ENCODE data around the gene BUD23.

DNA sequence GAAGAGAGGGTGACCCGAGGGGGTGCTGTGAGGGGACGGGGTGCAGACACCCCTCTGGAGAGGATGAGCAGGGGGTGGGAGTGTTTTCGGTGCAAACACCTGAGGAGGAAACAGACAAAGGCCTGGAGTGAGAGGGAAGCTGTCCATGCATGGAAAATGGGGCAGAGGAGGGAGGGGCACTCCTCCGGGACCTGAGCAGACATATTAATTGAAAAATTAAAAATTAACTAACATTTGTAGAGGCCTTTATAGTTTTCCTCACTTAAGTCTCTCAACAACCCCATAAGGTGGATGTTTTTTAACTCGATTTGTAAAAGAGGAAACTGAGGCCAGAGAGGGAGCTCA is 14.5 kb upstream of the BUD23 start:
- TF ChIP-seq, protein P1, sequence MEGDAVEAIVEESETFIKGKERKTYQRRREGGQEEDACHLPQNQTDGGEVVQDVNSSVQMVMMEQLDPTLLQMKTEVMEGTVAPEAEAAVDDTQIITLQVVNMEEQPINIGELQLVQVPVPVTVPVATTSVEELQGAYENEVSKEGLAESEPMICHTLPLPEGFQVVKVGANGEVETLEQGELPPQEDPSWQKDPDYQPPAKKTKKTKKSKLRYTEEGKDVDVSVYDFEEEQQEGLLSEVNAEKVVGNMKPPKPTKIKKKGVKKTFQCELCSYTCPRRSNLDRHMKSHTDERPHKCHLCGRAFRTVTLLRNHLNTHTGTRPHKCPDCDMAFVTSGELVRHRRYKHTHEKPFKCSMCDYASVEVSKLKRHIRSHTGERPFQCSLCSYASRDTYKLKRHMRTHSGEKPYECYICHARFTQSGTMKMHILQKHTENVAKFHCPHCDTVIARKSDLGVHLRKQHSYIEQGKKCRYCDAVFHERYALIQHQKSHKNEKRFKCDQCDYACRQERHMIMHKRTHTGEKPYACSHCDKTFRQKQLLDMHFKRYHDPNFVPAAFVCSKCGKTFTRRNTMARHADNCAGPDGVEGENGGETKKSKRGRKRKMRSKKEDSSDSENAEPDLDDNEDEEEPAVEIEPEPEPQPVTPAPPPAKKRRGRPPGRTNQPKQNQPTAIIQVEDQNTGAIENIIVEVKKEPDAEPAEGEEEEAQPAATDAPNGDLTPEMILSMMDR (IDR thresholded peaks at IDR 0.05) = no peak
- TF ChIP-seq, protein P2, sequence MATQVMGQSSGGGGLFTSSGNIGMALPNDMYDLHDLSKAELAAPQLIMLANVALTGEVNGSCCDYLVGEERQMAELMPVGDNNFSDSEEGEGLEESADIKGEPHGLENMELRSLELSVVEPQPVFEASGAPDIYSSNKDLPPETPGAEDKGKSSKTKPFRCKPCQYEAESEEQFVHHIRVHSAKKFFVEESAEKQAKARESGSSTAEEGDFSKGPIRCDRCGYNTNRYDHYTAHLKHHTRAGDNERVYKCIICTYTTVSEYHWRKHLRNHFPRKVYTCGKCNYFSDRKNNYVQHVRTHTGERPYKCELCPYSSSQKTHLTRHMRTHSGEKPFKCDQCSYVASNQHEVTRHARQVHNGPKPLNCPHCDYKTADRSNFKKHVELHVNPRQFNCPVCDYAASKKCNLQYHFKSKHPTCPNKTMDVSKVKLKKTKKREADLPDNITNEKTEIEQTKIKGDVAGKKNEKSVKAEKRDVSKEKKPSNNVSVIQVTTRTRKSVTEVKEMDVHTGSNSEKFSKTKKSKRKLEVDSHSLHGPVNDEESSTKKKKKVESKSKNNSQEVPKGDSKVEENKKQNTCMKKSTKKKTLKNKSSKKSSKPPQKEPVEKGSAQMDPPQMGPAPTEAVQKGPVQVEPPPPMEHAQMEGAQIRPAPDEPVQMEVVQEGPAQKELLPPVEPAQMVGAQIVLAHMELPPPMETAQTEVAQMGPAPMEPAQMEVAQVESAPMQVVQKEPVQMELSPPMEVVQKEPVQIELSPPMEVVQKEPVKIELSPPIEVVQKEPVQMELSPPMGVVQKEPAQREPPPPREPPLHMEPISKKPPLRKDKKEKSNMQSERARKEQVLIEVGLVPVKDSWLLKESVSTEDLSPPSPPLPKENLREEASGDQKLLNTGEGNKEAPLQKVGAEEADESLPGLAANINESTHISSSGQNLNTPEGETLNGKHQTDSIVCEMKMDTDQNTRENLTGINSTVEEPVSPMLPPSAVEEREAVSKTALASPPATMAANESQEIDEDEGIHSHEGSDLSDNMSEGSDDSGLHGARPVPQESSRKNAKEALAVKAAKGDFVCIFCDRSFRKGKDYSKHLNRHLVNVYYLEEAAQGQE (IDR thresholded peaks at IDR 0.05; ENCODE audit: insufficient read depth in 1 of 2, low read depth in 2 of 2, low read length in 1 of 2) = no peak
- TF ChIP-seq POLR2AphosphoS5 (IDR thresholded peaks at IDR 0.05; ENCODE audit: low read depth, low read length) (no peak), TCF7L2 (IDR thresholded peaks at IDR 0.05; ENCODE audit: low read depth, low read length) (no peak)

Data from Panc1 (cell line).